ENCODE measurements around the gene WDR70.
"Not testable (repeated sequence)": the region's sequence is repeated elsewhere in the genome, so short reads cannot be mapped to it uniquely, and the experiment has no call there.

Gene WDR70

GRCh38 chr5:37379100-37379628 lies at the start of gene WDR70:
Gene WDR70 (plus strand): TSS chr5:37379318. CDS start chr5:37379368, 50 bp downstream.
- not testable (repeated sequence) for DNase-seq

- DNase-seq, result not testable (repeated sequence)
These were observed 44.4 kb upstream of the WDR70 start for GRCh38 chr5:37334754-37335153.

- not testable (repeated sequence) for DNase-seq
These were observed 36.4 kb upstream of the WDR70 start for GRCh38 chr5:37342741-37343140.

- no peak for DNase-seq
These were observed 24.0 kb upstream of the WDR70 start for GRCh38 chr5:37355161-37355560.

GRCh38 chr5:37370550-37370863 lies 8.6 kb upstream of the WDR70 start:
- DNase-seq, result no peak

- no peak for DNase-seq
These were observed 8.0 kb upstream of the WDR70 start, which contains the start of gene NUP155 for GRCh38 chr5:37370864-37371726. Gene NUP155 (minus strand): TSS chr5:37371106. CDS start chr5:37370977, 129 bp downstream.

GRCh38 chr5:37375091-37375490 lies 4.0 kb upstream of the WDR70 start:
- DNase-seq, result no peak

- not testable (repeated sequence) for DNase-seq
These were observed 1.1 kb upstream of the WDR70 start for GRCh38 chr5:37378066-37378465.

- no peak for DNase-seq
These were observed 12.5 kb downstream of the WDR70 start for GRCh38 chr5:37391591-37391990.

GRCh38 chr5:37396352-37396751 lies 17.2 kb downstream of the WDR70 start:
- no peak for DNase-seq

- DNase-seq, result no peak
These were observed 21.4 kb downstream of the WDR70 start for GRCh38 chr5:37400501-37400900.

- DNase-seq, result no peak
These were observed 33.4 kb downstream of the WDR70 start for GRCh38 chr5:37412515-37412914.

- not testable (repeated sequence) for DNase-seq
These were observed 36.3 kb downstream of the WDR70 start for GRCh38 chr5:37415456-37415855.

- no peak for DNase-seq
These were observed 38.2 kb downstream of the WDR70 start for GRCh38 chr5:37417347-37417746.

GRCh38 chr5:37424441-37424840 lies 45.3 kb downstream of the WDR70 start:
- no peak for DNase-seq

GRCh38 chr5:37428044-37428443 lies 48.9 kb downstream of the WDR70 start:
- no peak for DNase-seq

GRCh38 chr5:37435261-37435660 lies 56.1 kb downstream of the WDR70 start:
- DNase-seq, result no peak

GRCh38 chr5:37436146-37436934 lies 57.2 kb downstream of the WDR70 start:
- no peak for DNase-seq

GRCh38 chr5:37437711-37438110 lies 58.6 kb downstream of the WDR70 start:
- DNase-seq, result no peak

GRCh38 chr5:37445783-37446182 lies 66.7 kb downstream of the WDR70 start:
- not testable (repeated sequence) for DNase-seq

- no peak for DNase-seq
These were observed 69.8 kb downstream of the WDR70 start for GRCh38 chr5:37448941-37449340.

- DNase-seq, result not testable (repeated sequence)
These were observed 72.9 kb downstream of the WDR70 start for GRCh38 chr5:37451991-37452390.

- not testable (repeated sequence) for DNase-seq
These were observed 74.1 kb downstream of the WDR70 start for GRCh38 chr5:37453252-37453651.

Data from cortex of kidney (tissue), 1 donor.